Body of pancreas (tissue), 4 donors: ENCODE measurements around the gene CD22. TPM values are rescaled to one million over a fixed set of nuclear protein-coding genes. Genes with fewer than 3 reads are reported as not detected.

ENCODE experiments used
- ATAC-seq: fragments of 150-250 bp; one replicate; pipeline ENCODE4 v1.9.1; 2016
- DNase-seq, 4 donors: peaks; one replicate each; pipeline ENCODE4 v3.0.0-alpha.2; 2019
- H3K27ac ChIP-seq, 4 donors: fragments of 200-600 bp; sonication (generic); 1 replicate in 3 of 4; 2 replicates in 1 of 4; pipeline versions ENCODE4 v1.5.1 to v1.6.1; 2016 to 2019; ENCODE audit warnings: mild to moderate bottlenecking in 1 of 4, mixed read lengths in 1 of 4, moderate library complexity in 1 of 4
- H3K27me3 ChIP-seq, 2 donors: fragments of 200-600 bp; sonication (generic); one replicate each; pipeline ENCODE4 v1.6.0; 2016; ENCODE audit warnings: mild to moderate bottlenecking in 1 of 2
- H3K36me3 ChIP-seq, 2 donors: fragments of 200-600 bp; sonication (generic); replicated peaks in 1 of 2; 2 replicates each; pipeline ENCODE4 v1.5.1; 2016; ENCODE audit warnings: low read depth in 2 of 2; ENCODE audit not compliant: insufficient read depth in 1 of 2
- H3K4me1 ChIP-seq: fragments of 200-600 bp; sonication (generic); one replicate; pipeline ENCODE4 v1.6.0; 2016
- H3K4me3 ChIP-seq, 2 donors: fragments of 200-600 bp; sonication (generic); 1 replicate in 1 of 2; 2 replicates in 1 of 2; pipeline ENCODE4 v1.5.1; 2016 to 2019
- H3K9me3 ChIP-seq, 3 donors: fragments of 200-600 bp; sonication (generic); 1 replicate in 2 of 3; 2 replicates in 1 of 3; pipeline ENCODE4 v1.5.1; 2016
- POLR2A ChIP-seq, 3 donors: fragments of 450-650 bp; IDR thresholded peaks; one replicate each; pipeline ENCODE4 v1.6.1; 2016; ENCODE audit warnings: antibody characterized with exemption in 3 of 3, mild to moderate bottlenecking in 2 of 3
- WGBS, 2 donors: methylation state at CpG; one replicate each; pipeline ENCODE4 v1.1.5; 2017; 5-methylcytosine and 5-hydroxymethylcytosine counted together
- intact Hi-C: fragments of 100-400 bp; cut with DNase I; formaldehyde crosslinking; loops from one replicate; pipeline ENCODE4 v1.15.1; 2023
- total RNA-seq, 2 donors: library from RNA; depleted of rRNA; stranded (reverse); fragments of >200 nt; gene quantifications; one replicate each; pipeline ENCODE4 v1.1.0, GENCODE V29; 2016
- TF ChIP-seq, protein P1 (sequence below), 7 experiments: fragments of 450-650 bp in 4 of 7; fragments of 200-600 bp in 3 of 7; sonication (generic) in 3 of 7; IDR thresholded peaks; one replicate each; pipeline ENCODE4 v1.5.1; 2016 to 2019; ENCODE audit warnings: antibody characterized with exemption in 7 of 7

Gene CD22
- total RNA-seq, 2 donors from 2014 or later, result 0.52 to 3.0 TPM

GRCh38 chr19:35294859-35295791 is 33.9 kb upstream of the CD22 start:
- no peak for ATAC-seq
- 69 to 70% methylated on average over 13 to 25 of the region's 25 CpGs for WGBS, 2 donors
- Histone ChIP-seq H3K4me1 (no peaks in the 10 kb centered on the region), H3K27me3 (no peaks in the 10 kb centered on the region), H3K9me3 (no peaks in the 10 kb centered on the region), H3K36me3 (no peaks in the 10 kb centered on the region), H3K27ac (no peak overlapping the region), H3K4me3 (no peak overlapping the region)
- DNase-seq, result no peak
- TF ChIP-seq, protein P1, sequence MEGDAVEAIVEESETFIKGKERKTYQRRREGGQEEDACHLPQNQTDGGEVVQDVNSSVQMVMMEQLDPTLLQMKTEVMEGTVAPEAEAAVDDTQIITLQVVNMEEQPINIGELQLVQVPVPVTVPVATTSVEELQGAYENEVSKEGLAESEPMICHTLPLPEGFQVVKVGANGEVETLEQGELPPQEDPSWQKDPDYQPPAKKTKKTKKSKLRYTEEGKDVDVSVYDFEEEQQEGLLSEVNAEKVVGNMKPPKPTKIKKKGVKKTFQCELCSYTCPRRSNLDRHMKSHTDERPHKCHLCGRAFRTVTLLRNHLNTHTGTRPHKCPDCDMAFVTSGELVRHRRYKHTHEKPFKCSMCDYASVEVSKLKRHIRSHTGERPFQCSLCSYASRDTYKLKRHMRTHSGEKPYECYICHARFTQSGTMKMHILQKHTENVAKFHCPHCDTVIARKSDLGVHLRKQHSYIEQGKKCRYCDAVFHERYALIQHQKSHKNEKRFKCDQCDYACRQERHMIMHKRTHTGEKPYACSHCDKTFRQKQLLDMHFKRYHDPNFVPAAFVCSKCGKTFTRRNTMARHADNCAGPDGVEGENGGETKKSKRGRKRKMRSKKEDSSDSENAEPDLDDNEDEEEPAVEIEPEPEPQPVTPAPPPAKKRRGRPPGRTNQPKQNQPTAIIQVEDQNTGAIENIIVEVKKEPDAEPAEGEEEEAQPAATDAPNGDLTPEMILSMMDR (IDR thresholded peaks at IDR 0.05), result no peak
- TF ChIP-seq POLR2A (IDR thresholded peaks at IDR 0.05), result no peak
- intact Hi-C loops, result no loop called here

GRCh38 chr19:35295792-35296462 is 33.1 kb upstream of the CD22 start:
- WGBS, 2 donors, result 56 to 71% methylated on average over 13 to 24 of the region's 24 CpGs
- DNase-seq, result no peak
- ATAC-seq, result no peak
- H3K36me3 ChIP-seq, result no peaks in the 10 kb centered on the region
- H3K27ac ChIP-seq, result no peak overlapping the region
- intact Hi-C loops, result no loop called here
- H3K4me3 ChIP-seq, result no peak overlapping the region
- H3K4me1 ChIP-seq, result no peaks in the 10 kb centered on the region
- no peaks in the 10 kb centered on the region for H3K9me3 ChIP-seq
- no peak for TF ChIP-seq POLR2A (IDR thresholded peaks at IDR 0.05)
- TF ChIP-seq, protein P1 (IDR thresholded peaks at IDR 0.05), result no peak
- no peaks in the 10 kb centered on the region for H3K27me3 ChIP-seq

DNA sequence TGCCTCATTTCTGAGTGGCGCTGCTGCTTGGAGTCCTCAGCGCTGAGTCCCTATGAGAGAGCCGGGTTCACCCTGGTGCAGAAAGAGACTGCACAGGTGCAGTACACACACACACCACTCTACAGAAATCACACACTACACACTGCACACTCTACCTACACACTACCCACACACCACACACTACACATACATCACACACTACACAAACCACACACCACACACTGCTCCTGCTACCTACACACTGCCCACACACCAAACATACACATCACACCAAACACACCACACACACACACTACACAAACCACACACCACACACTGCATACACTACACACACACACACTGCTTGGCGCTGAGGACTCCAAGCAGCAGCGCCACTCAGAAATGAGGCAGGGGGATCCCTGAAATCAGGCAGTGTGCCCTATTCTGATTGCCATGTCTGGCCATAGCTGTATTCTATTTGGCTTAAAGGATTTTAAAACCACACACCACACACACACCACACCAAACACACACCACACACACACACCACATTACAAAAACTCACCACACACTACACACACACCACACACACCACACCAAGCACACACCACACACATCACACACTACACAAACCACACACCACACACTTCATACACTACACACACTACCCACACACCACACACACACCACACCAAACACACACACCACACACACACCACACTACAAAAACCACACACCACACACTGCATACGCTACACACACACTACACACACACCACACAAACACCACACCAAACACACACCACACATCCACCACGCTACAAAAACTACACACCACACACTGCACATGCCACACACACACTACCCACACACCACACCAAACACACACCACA is 32.1 kb upstream of the CD22 start:
- DNase-seq (no peak), ATAC-seq (no peak)
- no peak overlapping the region for H3K4me3 ChIP-seq
- no peaks in the 10 kb centered on the region for H3K4me1 ChIP-seq
- no peaks in the 10 kb centered on the region for H3K9me3 ChIP-seq
- TF ChIP-seq POLR2A (IDR thresholded peaks at IDR 0.05), result no peak
- TF ChIP-seq, protein P1 (IDR thresholded peaks at IDR 0.05), result no peak
- 89 to 92% methylated on average over 7 of the region's 7 CpGs for WGBS, 2 donors
- H3K27me3 ChIP-seq, result no peaks in the 10 kb centered on the region
- intact Hi-C loops, result no loop called here
- H3K27ac ChIP-seq, result no peak overlapping the region
- no peaks in the 10 kb centered on the region for H3K36me3 ChIP-seq

- ATAC-seq (no peak), DNase-seq (no peak)
- Histone ChIP-seq H3K27me3 (no peaks in the 10 kb centered on the region), H3K9me3 (no peaks in the 10 kb centered on the region), H3K36me3 (no peaks in the 10 kb centered on the region), H3K4me3 (no peak overlapping the region), H3K27ac (no peak overlapping the region), H3K4me1 (no peaks in the 10 kb centered on the region)
- 79 to 85% methylated on average over 3 of the region's 3 CpGs for WGBS, 2 donors
- TF ChIP-seq, protein P1 (IDR thresholded peaks at IDR 0.05), result no peak
- TF ChIP-seq POLR2A (IDR thresholded peaks at IDR 0.05), result no peak
- intact Hi-C loops, result no loop called here
Observed at GRCh38 chr19:35297515-35297848, 31.5 kb upstream of the CD22 start.
